Endothelial cell of umbilical vein (primary cell): ENCODE measurements around the gene NFATC1.

Experiments
- CTCF ChIP-seq, 2 donors: IDR thresholded peaks; 1 replicate in 1 of 2; 2 replicates in 1 of 2; pipeline ENCODE4 v1.5.1; 2011; ENCODE audit warnings: low read length in 2 of 2, mild to moderate bottlenecking in 2 of 2, moderate library complexity in 2 of 2, control low read depth in 1 of 2, inconsistent platforms in 1 of 2, low read depth in 1 of 2; ENCODE audit not compliant: insufficient read depth in 1 of 2; ENCODE audit errors: extremely low read depth in 1 of 2
- EZH2 ChIP-seq: IDR thresholded peaks from 2 replicates; pipeline ENCODE4 v1.6.1; 2012; ENCODE audit warnings: borderline replicate concordance, low read depth, mild to moderate bottlenecking, moderate library complexity, low read length, inconsistent platforms; ENCODE audit not compliant: severe bottlenecking
- MYC ChIP-seq: IDR thresholded peaks from one replicate; pipeline ENCODE4 v1.6.1; 2011; ENCODE audit warnings: mild to moderate bottlenecking, low read depth, low read length
- POLR2A ChIP-seq: IDR thresholded peaks from 2 replicates; pipeline ENCODE4 v1.6.1; 2012; ENCODE audit warnings: low read depth, mild to moderate bottlenecking, control low read depth, low read length
- POLR2AphosphoS5 ChIP-seq: IDR thresholded peaks from 2 replicates; pipeline ENCODE4 v1.6.1; 2012; ENCODE audit warnings: low read depth, mild to moderate bottlenecking, control low read depth, low read length, moderate library complexity; ENCODE audit not compliant: insufficient read depth
- TF ChIP-seq, protein P1 (sequence below): IDR thresholded peaks from 2 replicates; pipeline ENCODE4 v1.6.1; 2011; ENCODE audit not compliant: insufficient read depth, insufficient read length

DNA sequence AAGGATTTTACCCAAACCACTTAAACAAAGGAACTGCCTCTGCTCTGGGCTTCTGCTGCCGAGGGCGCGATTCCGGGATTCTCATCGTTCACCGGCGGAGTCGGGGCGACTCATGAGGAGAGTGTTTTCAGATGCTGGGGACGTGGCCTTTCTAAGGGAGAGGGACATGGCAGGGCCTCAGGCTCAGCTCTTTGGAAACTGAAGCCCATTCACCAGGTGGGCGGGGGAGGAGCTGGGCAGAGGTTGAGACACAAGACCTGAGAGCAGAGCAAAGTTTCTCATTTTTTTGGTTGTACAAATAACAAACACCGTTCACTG is 29.8 kb downstream of the NFATC1 start:
- TF ChIP-seq MYC (no peak), CTCF (IDR thresholded peaks at IDR 0.05; ENCODE audit: extremely low read depth in 1 of 2, insufficient read depth in 1 of 2, low read depth in 1 of 2, low read length in 2 of 2) (no peak), EZH2 (no peak), POLR2AphosphoS5 (no peak), POLR2A (no peak)
- TF ChIP-seq, protein P1, sequence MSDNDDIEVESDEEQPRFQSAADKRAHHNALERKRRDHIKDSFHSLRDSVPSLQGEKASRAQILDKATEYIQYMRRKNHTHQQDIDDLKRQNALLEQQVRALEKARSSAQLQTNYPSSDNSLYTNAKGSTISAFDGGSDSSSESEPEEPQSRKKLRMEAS, result no peak
